ENCODE measurements around the gene NEK1. TPM values are rescaled to one million over a fixed set of nuclear protein-coding genes. Genes with fewer than 3 reads are reported as not detected.

Gene NEK1
- total RNA-seq, 1 experiment from 2014 or later: 18.6 TPM

- H3K27me3 ChIP-seq (ENCODE audit: insufficient read depth, low read depth): no peaks in the 10 kb centered on the region
- H3K4me3 ChIP-seq: no peak overlapping the region
- no peaks in the 10 kb centered on the region for H3K9me2 ChIP-seq (ENCODE audit: insufficient read depth)
- intact Hi-C loops (cut with micrococcal nuclease; ENCODE audit: unreplicated experiment): no loop called here
- DNase-seq: no peak
- no peak for TF ChIP-seq CTCF (conservative IDR thresholded peaks at IDR 0.05)
- TF ChIP-seq EZH2 (IDR thresholded peaks at IDR 0.05; ENCODE audit: low read depth): no peak
- peaks cover 9% of the 10 kb centered on the region; the same call in 1 of the 2 replicates for H3K9me3 ChIP-seq (ENCODE audit: insufficient read depth, low read depth)
- no peak overlapping the region for H3K4me2 ChIP-seq
- H3K79me2 ChIP-seq (ENCODE audit: low read depth): no peaks in the 10 kb centered on the region
- H3K4me1 ChIP-seq (replicated peaks; ENCODE audit: insufficient read depth): no peaks in the 10 kb centered on the region
- H4K20me1 ChIP-seq (ENCODE audit: insufficient read depth): no peaks in the 10 kb centered on the region
- ChIA-PET CTCF (no interaction called here), POLR2A (ENCODE audit: unreplicated experiment) (no interaction called here)
- no peak overlapping the region for H2AFZ ChIP-seq
- no peaks in the 10 kb centered on the region for H3F3A ChIP-seq (ENCODE audit: insufficient read depth, low read depth)
- H3K27ac ChIP-seq: no peak overlapping the region
- no peaks in the 10 kb centered on the region for H3K36me3 ChIP-seq (ENCODE audit: low read depth)
- no TSS peak for BruUV-seq (replicated peaks)
Observed at GRCh38 chr4:169369634-169370033, 242.7 kb downstream of the NEK1 start.

GRCh38 chr4:169367826-169368225 is 244.6 kb downstream of the NEK1 start:
- Histone ChIP-seq H3F3A (ENCODE audit: insufficient read depth, low read depth) (peaks cover 3% of the 10 kb centered on the region; the same call in 1 of the 2 replicates), H3K27me3 (ENCODE audit: insufficient read depth, low read depth) (no peaks in the 10 kb centered on the region), H4K20me1 (ENCODE audit: insufficient read depth) (no peaks in the 10 kb centered on the region), H3K4me1 (replicated peaks; ENCODE audit: insufficient read depth) (no peaks in the 10 kb centered on the region), H3K9me2 (ENCODE audit: insufficient read depth) (no peaks in the 10 kb centered on the region), H3K4me3 (no peak overlapping the region), H3K79me2 (ENCODE audit: low read depth) (no peaks in the 10 kb centered on the region), H3K36me3 (ENCODE audit: low read depth) (no peaks in the 10 kb centered on the region), H3K27ac (no peak overlapping the region), H2AFZ (no peak overlapping the region), H3K4me2 (no peak overlapping the region), H3K9me3 (ENCODE audit: insufficient read depth, low read depth) (peaks cover 9% of the 10 kb centered on the region; the same call in 1 of the 2 replicates)
- BruUV-seq (replicated peaks): no TSS peak
- ChIA-PET POLR2A (ENCODE audit: unreplicated experiment) (no interaction called here), CTCF (no interaction called here)
- no peak for DNase-seq
- TF ChIP-seq EZH2 (IDR thresholded peaks at IDR 0.05; ENCODE audit: low read depth): no peak
- no peak for TF ChIP-seq CTCF (conservative IDR thresholded peaks at IDR 0.05)
- intact Hi-C loops (cut with micrococcal nuclease; ENCODE audit: unreplicated experiment): no loop called here

GRCh38 chr4:169366821-169367220 is 245.6 kb downstream of the NEK1 start:
- H3K27me3 ChIP-seq (ENCODE audit: insufficient read depth, low read depth): no peaks in the 10 kb centered on the region
- H3K9me3 ChIP-seq (ENCODE audit: insufficient read depth, low read depth): peaks cover 9% of the 10 kb centered on the region; the same call in 1 of the 2 replicates
- no peaks in the 10 kb centered on the region for H4K20me1 ChIP-seq (ENCODE audit: insufficient read depth)
- no peaks in the 10 kb centered on the region for H3K36me3 ChIP-seq (ENCODE audit: low read depth)
- no peak for DNase-seq
- CTCF ChIA-PET: no interaction called here
- no peaks in the 10 kb centered on the region for H3K4me1 ChIP-seq (replicated peaks; ENCODE audit: insufficient read depth)
- no peaks in the 10 kb centered on the region for H3K79me2 ChIP-seq (ENCODE audit: low read depth)
- POLR2A ChIA-PET (ENCODE audit: unreplicated experiment): no interaction called here
- H3K4me3 ChIP-seq: no peak overlapping the region
- intact Hi-C loops (cut with micrococcal nuclease; ENCODE audit: unreplicated experiment): no loop called here
- H3K9me2 ChIP-seq (ENCODE audit: insufficient read depth): no peaks in the 10 kb centered on the region
- H3K4me2 ChIP-seq: no peak overlapping the region
- no peak for TF ChIP-seq EZH2 (IDR thresholded peaks at IDR 0.05; ENCODE audit: low read depth)
- TF ChIP-seq CTCF (conservative IDR thresholded peaks at IDR 0.05): no peak
- H3K27ac ChIP-seq: no peak overlapping the region
- H3F3A ChIP-seq (ENCODE audit: insufficient read depth, low read depth): peaks cover 3% of the 10 kb centered on the region; the same call in 1 of the 2 replicates
- H2AFZ ChIP-seq: no peak overlapping the region
- BruUV-seq (replicated peaks): no TSS peak

Data from PC-9 (cell line).